Gastrocnemius medialis (tissue), 4 donors: ENCODE data around the gene ZDHHC18. TPM values are rescaled to one million over a fixed set of nuclear protein-coding genes. Genes with fewer than 3 reads are reported as not detected.

Source experiments
- ATAC-seq, 2 donors: fragments of 150-250 bp; one replicate each; pipeline ENCODE4 v1.9.1; 2016
- DNase-seq, 2 donors: peaks; one replicate each; pipeline ENCODE4 v3.0.0-alpha.2; 2019
- H3K27ac ChIP-seq, 4 donors: fragments of 200-600 bp; sonication (generic); 1 replicate in 1 of 4; 2 replicates in 3 of 4; pipeline ENCODE4 v1.5.1; 2016 to 2018; ENCODE audit warnings: mild to moderate bottlenecking in 2 of 4, moderate library complexity in 1 of 4
- H3K27me3 ChIP-seq, 3 donors: fragments of 200-600 bp; sonication (generic) in 2 of 3; 1 replicate in 1 of 3; 2 replicates in 2 of 3; pipeline versions ENCODE4 v1.5.1 to v1.6.0; 2016 to 2019; ENCODE audit warnings: mild to moderate bottlenecking in 1 of 3, moderate library complexity in 1 of 3
- H3K36me3 ChIP-seq, 2 donors: fragments of 200-600 bp; sonication (generic) in 1 of 2; one replicate each; pipeline ENCODE4 v1.5.1; 2017 to 2018
- H3K4me1 ChIP-seq, 2 donors: fragments of 200-600 bp; sonication (generic) in 1 of 2; one replicate each; pipeline ENCODE4 v1.5.1; 2016 to 2017; ENCODE audit warnings: mild to moderate bottlenecking in 2 of 2
- H3K4me3 ChIP-seq, 4 donors: fragments of 200-600 bp; sonication (generic) in 3 of 4; 1 replicate in 1 of 4; 2 replicates in 3 of 4; pipeline ENCODE4 v1.5.1; 2016 to 2019; ENCODE audit warnings: mild to moderate bottlenecking in 2 of 4
- H3K9me3 ChIP-seq, 3 donors: fragments of 200-600 bp; sonication (generic) in 2 of 3; 1 replicate in 1 of 3; 2 replicates in 2 of 3; pipeline ENCODE4 v1.5.1; 2016 to 2019
- CTCF ChIP-seq, 5 experiments: fragments of 450-650 bp in 3 of 5; fragments of 200-600 bp in 2 of 5; sonication (generic) in 2 of 5; IDR thresholded peaks in 4 of 5; conservative IDR thresholded peaks in 1 of 5; 1 replicate in 4 of 5; 2 replicates in 1 of 5; pipeline ENCODE4 v1.5.1; 2016 to 2019; ENCODE audit warnings: antibody characterized with exemption in 5 of 5, mild to moderate bottlenecking in 3 of 5, moderate library complexity in 3 of 5
- POLR2A ChIP-seq, 2 donors: fragments of 450-650 bp; IDR thresholded peaks; one replicate each; pipeline ENCODE4 v1.6.1; 2017; ENCODE audit warnings: antibody characterized with exemption in 2 of 2, mild to moderate bottlenecking in 2 of 2, moderate library complexity in 2 of 2
- in situ Hi-C, 4 donors: fragments of 200-750 bp; cut with MboI; loops; one replicate each; pipeline versions ENCODE4 v1.15.0 to v1.8.0; 2017; ENCODE audit warnings: low sequenced_read_pairs in 4 of 4
- intact Hi-C: fragments of 100-400 bp; cut with DNase I; formaldehyde crosslinking; loops from one replicate; pipeline ENCODE4 v1.15.1; 2023; ENCODE audit warnings: low total_unique reads
- total RNA-seq, 4 donors: library from RNA; depleted of rRNA; stranded (reverse); fragments of >200 nt; gene quantifications; one replicate each; pipeline versions ENCODE4 v1.1.0 to v1.2.3, GENCODE V29; 2016

ZDHHC18 gene
- total RNA-seq, 4 donors from 2014 or later = 8.1 to 16.3 (median 12.5) TPM

- no peaks in the 10 kb centered on the region for H3K27me3 ChIP-seq
- peaks cover 5 to 95% of the 10 kb centered on the region in 2 donors for H3K36me3 ChIP-seq
- H3K4me3 ChIP-seq = no peak overlapping the region
- DNase-seq (no peak), ATAC-seq (no peak)
- no peaks in the 10 kb centered on the region for H3K9me3 ChIP-seq
- peaks cover 0 to under 1% of the 10 kb centered on the region in 2 donors for H3K4me1 ChIP-seq
- no peak overlapping the region for H3K27ac ChIP-seq
- in situ Hi-C loops (no loop called here), intact Hi-C loops (no loop called here)
- TF ChIP-seq POLR2A (IDR thresholded peaks at IDR 0.05) = no peak
- TF ChIP-seq CTCF (IDR thresholded peaks at IDR 0.05 in 4 of 5, conservative IDR thresholded peaks at IDR 0.05 in 1 of 5) = no peak
Observed at GRCh38 chr1:26882696-26883463, 56.4 kb downstream of the ZDHHC18 start.

GRCh38 chr1:26887125-26887524, 60.6 kb downstream of the ZDHHC18 start:
- Histone ChIP-seq H3K4me1 (peaks cover 10 to 19% of the 10 kb centered on the region in 2 donors), H3K4me3 (no peak overlapping the region), H3K27me3 (no peaks in the 10 kb centered on the region), H3K9me3 (no peaks in the 10 kb centered on the region), H3K36me3 (peaks cover 5 to 73% of the 10 kb centered on the region in 2 donors), H3K27ac (no peak overlapping the region)
- no peak for DNase-seq
- TF ChIP-seq POLR2A (IDR thresholded peaks at IDR 0.05) = no peak
- no peak for TF ChIP-seq CTCF (IDR thresholded peaks at IDR 0.05 in 4 of 5, conservative IDR thresholded peaks at IDR 0.05 in 1 of 5)
- intact Hi-C loops (no loop called here), in situ Hi-C loops (no loop called here)
- ATAC-seq = no peak

- ATAC-seq (no peak), DNase-seq (no peak)
- peaks cover 5 to 73% of the 10 kb centered on the region in 2 donors for H3K36me3 ChIP-seq
- intact Hi-C loops = no loop called here
- no peak overlapping the region for H3K27ac ChIP-seq
- no peaks in the 10 kb centered on the region for H3K9me3 ChIP-seq
- H3K4me1 ChIP-seq = peaks cover 10 to 19% of the 10 kb centered on the region in 2 donors
- in situ Hi-C loops = no loop called here
- no peak for TF ChIP-seq POLR2A (IDR thresholded peaks at IDR 0.05)
- no peak overlapping the region for H3K4me3 ChIP-seq
- no peaks in the 10 kb centered on the region for H3K27me3 ChIP-seq
Observed at GRCh38 chr1:26888231-26888630, 61.7 kb downstream of the ZDHHC18 start.

- H3K9me3 ChIP-seq = no peaks in the 10 kb centered on the region
- intact Hi-C loops (loop anchor here (2.0 kb wide), 1 partner anchor 31 kb away; the partner anchor contains the start of gene NUDC), in situ Hi-C loops (no loop called here)
- ATAC-seq = peak; percentile 98
- H3K27me3 ChIP-seq = no peaks in the 10 kb centered on the region
- TF ChIP-seq CTCF (IDR thresholded peaks at IDR 0.05 in 4 of 5, conservative IDR thresholded peaks at IDR 0.05 in 1 of 5) (no peak), POLR2A (IDR thresholded peaks at IDR 0.05) (peak; percentile 45 to 68)
- DNase-seq = peak; percentile 47 to 70
- H3K27ac ChIP-seq = peak within 1 kb of the TSS; percentile 87 to 95 (median 93)
- peak within 1 kb of the TSS; percentile 89 to 99 (median 96) for H3K4me3 ChIP-seq
- peaks cover 5 to 73% of the 10 kb centered on the region in 2 donors for H3K36me3 ChIP-seq
- peaks cover 10 to 19% of the 10 kb centered on the region in 2 donors for H3K4me1 ChIP-seq
Observed at GRCh38 chr1:26889551-26890466, 63.3 kb downstream of the ZDHHC18 start, which contains the start of gene GPN2. Gene GPN2, minus strand, starts transcription at chr1:26890283. Its CDS starts 187 bp downstream, at chr1:26890096.
